Measurements from ENCODE around the gene SLC11A2. TPM values are rescaled to one million over a fixed set of nuclear protein-coding genes. Genes with fewer than 3 reads are reported as not detected.

SLC11A2 gene
- total RNA-seq, 4 donors from 2014 or later: 24.9 to 47.1 (median 32.4) TPM

- Histone ChIP-seq H3K27ac (no peak overlapping the region), H3K27me3 (no peaks in the 10 kb centered on the region), H3K9me3 (no peaks in the 10 kb centered on the region), H3K4me3 (no peak overlapping the region), H3K36me3 (peaks cover 5 to 100% of the 10 kb centered on the region in 2 donors), H3K4me1 (peaks cover 0 to 9% (median 0%) of the 10 kb centered on the region in 3 donors)
- TF ChIP-seq POLR2AphosphoS5 (IDR thresholded peaks at IDR 0.05) (no peak), EP300 (IDR thresholded peaks at IDR 0.05) (no peak)
- TF ChIP-seq, protein P1, sequence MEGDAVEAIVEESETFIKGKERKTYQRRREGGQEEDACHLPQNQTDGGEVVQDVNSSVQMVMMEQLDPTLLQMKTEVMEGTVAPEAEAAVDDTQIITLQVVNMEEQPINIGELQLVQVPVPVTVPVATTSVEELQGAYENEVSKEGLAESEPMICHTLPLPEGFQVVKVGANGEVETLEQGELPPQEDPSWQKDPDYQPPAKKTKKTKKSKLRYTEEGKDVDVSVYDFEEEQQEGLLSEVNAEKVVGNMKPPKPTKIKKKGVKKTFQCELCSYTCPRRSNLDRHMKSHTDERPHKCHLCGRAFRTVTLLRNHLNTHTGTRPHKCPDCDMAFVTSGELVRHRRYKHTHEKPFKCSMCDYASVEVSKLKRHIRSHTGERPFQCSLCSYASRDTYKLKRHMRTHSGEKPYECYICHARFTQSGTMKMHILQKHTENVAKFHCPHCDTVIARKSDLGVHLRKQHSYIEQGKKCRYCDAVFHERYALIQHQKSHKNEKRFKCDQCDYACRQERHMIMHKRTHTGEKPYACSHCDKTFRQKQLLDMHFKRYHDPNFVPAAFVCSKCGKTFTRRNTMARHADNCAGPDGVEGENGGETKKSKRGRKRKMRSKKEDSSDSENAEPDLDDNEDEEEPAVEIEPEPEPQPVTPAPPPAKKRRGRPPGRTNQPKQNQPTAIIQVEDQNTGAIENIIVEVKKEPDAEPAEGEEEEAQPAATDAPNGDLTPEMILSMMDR (IDR thresholded peaks at IDR 0.05): no peak
- no peak for ATAC-seq
- WGBS, 2 donors (ENCODE audit: low coverage in 1 of 2): 80 to 100% methylated on average over 1 of the region's 2 CpGs
Observed at GRCh38 chr12:51055060-51055459, 28.9 kb upstream of the SLC11A2 start.

DNA sequence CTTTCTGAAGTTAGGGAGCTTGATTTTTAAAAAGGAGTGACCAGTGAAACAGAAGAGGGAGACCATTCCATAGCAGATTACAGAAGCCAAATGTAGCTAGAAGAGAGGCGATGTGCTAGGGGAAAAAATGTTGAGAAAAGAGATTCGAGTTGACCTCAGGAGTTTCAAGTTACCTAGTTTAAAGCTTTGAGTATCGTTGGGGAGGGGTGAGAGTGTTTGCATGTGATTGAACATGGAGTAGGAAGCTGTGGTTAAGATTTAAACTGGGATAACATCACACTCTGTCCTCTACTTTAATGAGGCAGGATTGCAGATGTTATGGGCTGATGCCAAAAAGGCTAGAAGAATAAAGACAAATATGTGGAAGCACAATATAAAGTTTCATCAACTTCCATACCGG lies 25.6 kb upstream of the SLC11A2 start:
- no peaks in the 10 kb centered on the region for H3K9me3 ChIP-seq
- peaks cover 0 to 68% of the 10 kb centered on the region in 2 donors for H3K36me3 ChIP-seq
- 63 to 75% methylated on average over 4 of the region's 4 CpGs for WGBS, 2 donors (ENCODE audit: low coverage in 1 of 2)

GRCh38 chr12:51049525-51049924 lies 23.3 kb upstream of the SLC11A2 start:
- no peak for ATAC-seq
- Histone ChIP-seq H3K9me3 (no peaks in the 10 kb centered on the region), H3K4me1 (peaks cover 9 to 37% (median 14%) of the 10 kb centered on the region in 3 donors), H3K27me3 (no peaks in the 10 kb centered on the region), H3K27ac (peak overlapping the region in 1 of 4 donors; percentile 95), H3K36me3 (peaks cover 0 to 45% of the 10 kb centered on the region in 2 donors), H3K4me3 (peak overlapping the region in 1 of 2 donors; percentile 72)
- TF ChIP-seq POLR2A (IDR thresholded peaks at IDR 0.05) (no peak), POLR2AphosphoS5 (IDR thresholded peaks at IDR 0.05) (no peak), EP300 (IDR thresholded peaks at IDR 0.05) (no peak)
- TF ChIP-seq, protein P1 (IDR thresholded peaks at IDR 0.05): no peak
- 68 to 70% methylated on average over 2 to 3 of the region's 3 CpGs for WGBS, 2 donors (ENCODE audit: low coverage in 1 of 2)

More for the DNA sequence above, 25.6 kb upstream of the SLC11A2 start:
- Histone ChIP-seq H3K27ac (no peak overlapping the region), H3K4me3 (no peak overlapping the region), H3K27me3 (no peaks in the 10 kb centered on the region), H3K4me1 (peaks cover 9 to 34% (median 14%) of the 10 kb centered on the region in 3 donors)
- no peak for ATAC-seq
- TF ChIP-seq, protein P1 (IDR thresholded peaks at IDR 0.05): no peak
- no peak for TF ChIP-seq POLR2A (IDR thresholded peaks at IDR 0.05)
- TF ChIP-seq EP300 (IDR thresholded peaks at IDR 0.05): no peak
- no peak for TF ChIP-seq POLR2AphosphoS5 (IDR thresholded peaks at IDR 0.05)

DNA sequence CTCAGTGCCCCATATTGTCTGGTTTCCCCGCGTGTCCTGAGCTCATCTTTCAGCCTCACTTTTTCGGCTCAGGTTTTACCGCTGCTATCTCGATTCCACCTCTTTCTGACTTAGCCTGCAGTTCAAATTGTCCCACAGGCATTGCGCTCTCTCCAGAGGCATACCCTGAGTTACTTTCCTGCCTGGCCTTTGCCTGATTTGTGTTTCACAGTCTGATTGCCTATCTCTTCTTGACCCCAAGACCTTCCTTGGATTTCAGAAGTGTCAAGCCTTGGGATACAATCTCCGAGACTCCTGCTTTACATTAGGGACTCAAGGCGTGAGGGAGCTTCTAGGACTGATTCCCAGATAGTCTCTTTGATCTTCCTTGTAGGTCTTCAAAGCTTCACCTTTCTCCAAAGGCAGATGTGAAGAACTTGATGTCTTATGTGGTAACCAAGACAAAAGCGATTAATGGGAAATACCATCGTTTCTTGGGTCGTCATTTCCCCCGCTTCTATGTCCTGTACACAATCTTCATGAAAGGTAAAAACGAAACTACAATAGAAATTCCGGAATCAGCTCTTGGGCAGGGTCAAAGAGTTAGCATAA lies 22.6 kb upstream of the SLC11A2 start:
- TF ChIP-seq POLR2AphosphoS5 (IDR thresholded peaks at IDR 0.05) (no peak), EP300 (IDR thresholded peaks at IDR 0.05) (no peak), POLR2A (IDR thresholded peaks at IDR 0.05) (no peak)
- TF ChIP-seq, protein P1 (IDR thresholded peaks at IDR 0.05): no peak
- 26% methylated on average over 11 to 14 of the region's 14 CpGs for WGBS, 2 donors (ENCODE audit: low coverage in 1 of 2)
- ATAC-seq: no peak
- Histone ChIP-seq H3K27ac (peak overlapping the region; percentile 67 to 98 (median 94)), H3K4me1 (peaks cover 9 to 37% (median 14%) of the 10 kb centered on the region in 3 donors), H3K9me3 (no peaks in the 10 kb centered on the region), H3K27me3 (no peaks in the 10 kb centered on the region), H3K4me3 (peak overlapping the region; percentile 72 to 74), H3K36me3 (peaks cover 0 to 38% of the 10 kb centered on the region in 2 donors)
